Left hindlimb (tissue), 1 donor: ENCODE results near the gene BDKRB2.

Experiments used
- DNase-seq: peaks from one replicate; pipeline ENCODE4 v3.0.0-alpha.2; 2018

The BDKRB2 gene

DNA sequence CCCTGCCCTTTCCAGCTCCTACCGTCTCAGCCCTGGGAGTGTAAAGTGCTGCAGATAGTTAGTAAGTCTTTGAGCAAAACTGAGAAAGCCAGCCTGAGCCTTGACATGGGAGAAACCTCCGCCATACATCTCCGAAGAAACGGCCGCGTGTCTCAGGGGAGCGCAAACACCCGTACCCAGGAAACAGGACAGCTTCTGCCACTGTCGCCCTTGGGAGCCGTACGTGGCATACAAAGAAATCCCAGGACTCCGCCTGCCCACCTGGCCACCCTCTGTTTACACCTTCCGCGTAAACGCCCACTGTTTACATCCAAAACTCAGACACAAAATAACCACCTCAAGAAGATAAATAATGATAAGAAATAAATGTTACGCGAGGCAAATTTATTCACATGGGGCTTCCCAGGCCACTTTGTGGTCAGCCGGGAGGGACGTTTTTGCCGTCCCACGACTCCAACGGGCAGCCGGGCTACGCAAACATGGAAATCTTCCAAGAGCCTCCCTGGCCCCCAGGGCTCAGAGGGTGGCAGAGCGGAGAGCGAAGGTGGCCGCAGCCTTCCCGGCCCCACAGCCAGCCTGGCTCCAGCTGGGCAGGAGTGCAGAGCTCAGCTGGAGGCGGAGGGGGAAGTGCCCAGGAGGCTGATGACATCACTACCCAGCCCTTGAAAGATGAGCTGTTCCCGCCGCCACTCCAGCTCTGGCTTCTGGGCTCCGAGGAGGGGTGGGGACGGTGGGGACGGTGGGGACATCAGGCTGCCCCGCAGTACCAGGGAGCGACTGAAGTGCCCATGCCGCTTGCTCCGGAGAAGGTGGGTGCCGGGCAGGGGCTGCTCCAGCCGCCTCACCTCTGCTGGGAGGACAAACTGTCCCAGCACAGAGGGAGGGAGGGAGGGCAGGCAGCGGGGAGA lies at the start of gene BDKRB2:
BDKRB2 (plus strand) TSS at position 689 of the 908 bp plus-strand sequence. CDS start 32,269 bp downstream, outside the sequence.
- DNase-seq: peak; percentile 88

DNA sequence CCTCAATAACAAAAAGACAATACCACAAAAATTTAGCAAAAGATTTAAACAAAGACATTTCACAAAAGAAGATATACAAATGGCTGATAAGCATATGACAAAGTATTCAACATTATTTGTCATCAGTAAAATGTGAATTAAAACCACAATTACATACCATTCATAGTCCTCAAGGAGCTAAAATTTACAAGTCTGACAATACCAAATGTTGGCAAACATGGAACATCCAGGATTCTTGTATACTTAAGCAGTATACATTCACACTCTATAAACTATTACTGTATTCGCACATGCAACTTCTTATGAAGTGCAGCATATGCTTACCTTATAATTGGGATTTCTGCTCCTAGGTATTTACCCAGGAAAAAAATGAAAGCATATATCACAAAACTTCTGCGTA lies 49.7 kb upstream of the BDKRB2 start:
- no peak for DNase-seq

DNA sequence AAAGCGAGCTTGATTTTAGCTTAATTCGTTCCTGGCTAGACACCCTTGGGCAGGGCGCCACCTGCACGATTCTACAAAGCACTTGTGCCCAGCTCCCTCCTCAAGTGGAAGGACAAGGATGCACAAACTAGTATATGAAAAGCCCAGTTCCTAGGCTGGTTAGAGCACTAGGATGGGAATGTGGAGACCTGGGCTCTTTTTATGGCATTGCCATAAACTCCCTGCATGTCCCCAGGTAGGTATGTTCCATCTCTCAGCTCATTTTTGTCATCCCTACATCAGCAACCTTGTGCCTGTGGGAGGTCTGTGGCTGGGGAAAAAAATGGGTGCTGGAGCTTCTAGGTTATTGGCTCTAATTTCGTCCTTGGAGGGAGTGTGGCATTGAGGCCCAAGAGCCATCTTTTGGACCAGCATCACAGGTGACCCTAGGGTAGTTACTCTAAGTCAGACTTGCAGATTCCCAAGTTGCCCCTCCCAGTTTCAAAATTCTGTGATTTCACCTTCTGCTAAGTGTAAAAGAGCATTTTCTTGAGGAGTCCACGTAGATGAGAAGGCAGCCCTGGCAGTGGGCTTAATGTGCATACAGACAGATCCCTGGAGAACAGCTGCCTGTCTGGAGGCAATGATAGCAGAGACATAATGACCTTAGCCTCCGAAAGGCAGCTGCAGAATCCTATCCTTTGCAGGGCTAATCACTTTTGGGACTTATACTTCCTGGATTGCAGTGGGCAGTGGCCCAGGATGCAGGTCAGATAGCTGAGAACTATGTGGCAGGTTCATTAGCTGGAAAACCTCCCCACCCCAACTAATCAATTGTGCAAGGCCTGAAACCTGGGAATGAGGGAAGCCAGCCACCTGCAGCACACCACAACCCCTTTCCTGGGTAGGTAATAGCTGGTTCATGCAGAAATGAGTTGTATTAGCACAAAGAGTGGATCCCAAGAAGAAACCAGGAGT lies 47.6 kb upstream of the BDKRB2 start:
- no peak for DNase-seq

DNA sequence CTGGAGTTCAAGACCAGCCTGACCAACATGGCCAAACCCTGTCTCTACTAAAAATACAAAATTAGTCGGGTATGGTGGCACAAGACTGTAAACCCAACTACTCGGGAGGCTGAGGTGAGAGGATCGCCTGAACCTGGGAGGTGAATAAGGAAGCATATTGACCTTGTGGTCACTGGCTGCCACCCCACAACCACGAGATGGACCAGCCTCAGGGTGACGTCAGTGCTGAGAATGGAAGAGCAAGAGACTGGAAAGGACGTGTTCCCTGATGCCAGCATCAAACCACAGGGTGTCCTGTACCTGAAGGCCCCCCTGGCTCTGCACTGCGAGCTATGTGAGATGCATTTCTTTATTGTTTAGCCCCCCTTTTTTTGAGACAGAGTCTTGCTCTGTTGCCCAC lies 45.9 kb upstream of the BDKRB2 start:
- no peak for DNase-seq

DNA sequence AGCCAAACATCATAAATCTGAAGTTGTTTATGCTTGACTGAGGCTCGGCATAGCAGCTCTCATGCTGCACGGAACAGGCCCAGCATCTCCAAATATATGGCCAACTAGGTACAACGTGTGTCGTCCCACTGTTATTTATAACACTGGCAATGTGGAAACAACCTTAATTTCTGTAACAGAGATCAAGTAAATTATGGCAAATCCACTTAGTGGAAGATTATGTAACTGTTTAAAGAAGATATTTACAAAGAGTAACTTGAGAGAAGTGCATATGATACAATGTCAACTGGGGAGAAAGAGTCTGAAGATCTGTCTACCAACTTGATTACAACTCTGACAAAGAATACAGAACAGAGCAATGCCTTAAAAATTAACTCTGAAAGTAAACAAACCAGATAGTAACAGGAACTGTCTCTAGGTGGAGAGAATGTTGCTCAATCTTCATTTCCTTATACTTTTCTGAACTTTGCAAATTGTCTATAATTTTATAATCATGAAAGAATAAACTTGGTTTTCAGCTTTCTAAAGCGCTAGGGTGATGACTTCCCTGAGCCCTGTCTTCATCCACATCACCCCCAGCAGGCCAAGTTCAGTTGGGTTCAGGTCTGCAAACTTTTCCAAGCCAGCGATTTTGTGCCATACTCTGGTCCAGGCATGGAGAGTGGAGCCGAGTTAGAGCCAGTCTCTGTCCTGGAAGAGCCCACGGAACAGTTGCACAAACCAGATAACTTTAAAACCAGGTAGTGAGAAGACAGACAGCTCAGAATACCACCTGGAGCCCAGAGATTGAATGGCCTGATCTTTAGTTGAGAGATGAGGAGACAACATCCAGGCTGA lies 44.3 kb upstream of the BDKRB2 start:
- no peak for DNase-seq

DNA sequence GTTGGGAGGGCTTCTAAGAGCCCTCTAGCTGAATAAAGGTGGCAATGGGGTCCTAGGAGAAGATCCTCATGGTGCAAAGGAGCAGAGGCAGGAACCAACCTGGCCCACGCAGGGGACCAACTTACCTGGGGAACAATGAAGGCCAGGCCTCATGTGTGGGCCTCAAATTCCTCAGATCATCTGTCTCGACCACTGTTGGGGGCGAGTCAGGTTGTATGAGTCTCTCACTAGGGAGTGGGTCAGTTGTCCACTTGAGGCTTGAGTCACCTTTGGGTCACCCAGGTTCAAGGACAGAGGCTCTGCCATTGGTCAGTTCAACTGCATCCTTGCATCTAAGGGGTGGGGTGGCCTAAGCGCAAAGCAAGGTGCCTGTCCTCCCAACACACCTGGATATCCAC lies 43.7 kb upstream of the BDKRB2 start:
- no peak for DNase-seq

DNA sequence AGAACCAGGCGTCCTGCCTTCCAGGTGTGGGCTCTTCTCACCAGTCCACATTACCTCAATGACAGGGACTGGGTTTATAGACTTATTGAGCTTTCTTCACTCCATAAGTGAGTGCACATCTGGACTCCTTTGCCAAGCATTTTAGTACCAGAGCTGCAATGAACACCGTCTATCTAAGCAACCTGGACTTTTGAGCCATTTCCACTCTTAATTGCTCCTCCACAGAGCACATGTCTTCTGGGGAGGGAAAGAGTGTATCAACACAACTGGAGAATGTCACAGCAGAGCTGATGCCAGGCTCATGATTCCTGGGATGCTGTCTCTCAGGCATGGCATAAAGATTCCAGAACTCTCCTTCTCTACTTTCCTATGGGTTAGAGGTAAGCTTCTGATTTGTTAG lies 43.0 kb upstream of the BDKRB2 start:
- DNase-seq: no peak

DNA sequence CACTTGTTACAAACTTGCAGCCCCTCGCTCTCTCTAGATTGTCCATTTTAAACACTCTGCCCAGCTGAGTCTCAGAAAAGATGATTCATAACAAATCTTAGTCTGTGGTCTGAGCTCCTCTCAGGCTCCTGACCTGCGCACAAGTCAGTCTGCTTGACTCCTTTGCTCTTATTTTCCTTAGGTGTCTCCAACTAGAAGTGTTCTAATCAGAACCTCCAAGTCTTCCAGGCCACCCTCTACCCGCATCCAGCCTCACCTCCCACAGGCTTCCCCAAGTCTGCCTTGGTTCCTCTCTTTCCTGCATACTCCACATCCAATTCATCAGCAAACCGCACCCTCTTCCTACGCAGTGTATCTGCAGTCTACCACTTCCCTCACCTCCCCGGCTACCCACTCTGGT lies 42.4 kb upstream of the BDKRB2 start:
- no peak for DNase-seq

DNA sequence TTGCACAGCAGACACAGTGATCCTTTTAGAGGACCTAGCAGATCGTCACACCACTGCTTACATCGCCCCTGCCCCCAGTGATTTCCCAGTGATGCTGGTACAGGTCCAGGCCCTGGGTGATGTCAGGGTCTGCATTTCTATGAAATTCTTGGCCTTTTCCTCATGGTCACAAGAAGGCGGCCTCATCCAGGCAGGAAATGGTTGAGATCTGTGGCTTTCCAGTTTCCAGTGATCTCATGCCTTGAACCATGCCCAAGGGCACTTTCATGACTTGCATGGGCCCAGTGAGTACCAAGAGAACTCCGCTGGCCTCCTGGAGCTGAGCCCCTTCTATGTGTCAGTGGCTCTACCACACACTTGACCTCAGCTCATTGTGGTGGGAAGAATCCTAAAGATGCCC lies 41.9 kb upstream of the BDKRB2 start:
- DNase-seq: no peak

DNA sequence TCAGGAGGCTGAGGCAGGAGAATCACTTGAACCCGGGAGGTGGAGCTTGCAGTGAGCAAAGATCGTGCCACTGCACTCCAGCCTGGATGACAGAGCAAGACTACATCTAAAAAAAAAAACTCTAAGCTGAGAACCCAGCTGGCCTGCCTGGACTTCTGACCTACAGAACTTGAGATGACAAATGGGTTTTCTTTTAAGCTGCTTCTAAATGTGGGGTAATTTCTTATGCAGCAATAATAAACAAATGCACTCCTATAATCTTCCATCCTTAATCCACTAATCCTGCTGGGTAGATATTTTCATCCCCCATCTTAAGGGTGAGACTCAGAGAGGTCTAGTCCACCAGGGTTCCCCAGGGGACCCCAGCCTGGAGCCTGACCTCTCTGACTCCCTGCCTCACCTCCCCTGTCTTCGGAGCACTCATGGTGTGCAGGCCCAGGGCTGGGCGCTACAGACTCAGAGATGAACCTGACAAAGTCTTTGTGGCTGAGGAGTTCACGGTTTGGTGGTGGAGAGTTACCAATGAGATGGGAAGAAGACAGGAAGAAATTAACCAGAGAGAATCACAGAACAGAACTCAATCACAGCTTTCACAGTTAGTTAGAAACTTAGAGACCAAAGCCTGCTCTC lies 39.7 kb upstream of the BDKRB2 start:
- no peak for DNase-seq

DNA sequence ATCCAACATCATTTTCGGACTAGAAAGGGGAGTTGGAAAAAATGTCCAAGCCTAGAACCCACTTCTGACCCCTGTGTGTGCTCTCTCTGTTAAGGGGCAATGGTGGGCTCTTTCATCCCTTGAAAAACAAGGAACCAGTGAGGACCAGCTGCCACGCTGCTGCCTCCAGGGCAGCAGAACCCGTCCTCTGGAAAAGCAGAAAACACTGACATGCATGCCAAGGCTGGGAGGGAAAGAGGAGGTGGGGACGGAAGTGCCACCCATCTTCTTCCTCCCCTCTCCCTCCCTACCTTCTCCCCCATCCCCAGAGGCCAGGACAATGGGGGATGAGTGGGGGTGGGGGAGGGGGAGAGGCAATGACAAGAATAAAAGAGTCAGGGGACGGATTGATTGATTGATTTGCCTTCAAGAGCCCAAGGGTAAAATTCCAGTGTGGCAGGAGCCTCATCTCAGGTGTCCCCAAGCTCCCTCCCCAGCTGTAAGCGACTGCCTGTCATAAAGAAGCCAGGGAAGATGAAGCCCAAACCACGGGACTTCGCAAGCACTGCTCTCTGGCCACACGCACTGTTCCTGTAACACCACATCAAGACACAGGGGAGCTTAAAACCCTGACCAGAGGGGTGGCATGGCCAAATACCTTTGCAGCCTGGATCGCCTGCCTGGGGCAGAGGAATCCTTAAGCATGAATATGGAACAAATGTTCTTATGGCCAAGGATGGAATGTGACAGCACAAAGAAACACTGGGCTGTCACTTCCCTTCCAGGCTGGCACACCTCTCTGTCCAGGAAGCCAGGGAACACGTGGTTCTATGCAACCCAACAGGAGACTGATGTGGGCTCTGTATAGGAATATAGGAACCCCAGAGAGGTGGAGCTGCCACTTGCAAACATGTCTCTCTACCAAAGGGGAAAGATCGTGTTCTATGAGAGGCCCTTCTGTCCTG lies 38.9 kb upstream of the BDKRB2 start:
- DNase-seq: no peak

DNA sequence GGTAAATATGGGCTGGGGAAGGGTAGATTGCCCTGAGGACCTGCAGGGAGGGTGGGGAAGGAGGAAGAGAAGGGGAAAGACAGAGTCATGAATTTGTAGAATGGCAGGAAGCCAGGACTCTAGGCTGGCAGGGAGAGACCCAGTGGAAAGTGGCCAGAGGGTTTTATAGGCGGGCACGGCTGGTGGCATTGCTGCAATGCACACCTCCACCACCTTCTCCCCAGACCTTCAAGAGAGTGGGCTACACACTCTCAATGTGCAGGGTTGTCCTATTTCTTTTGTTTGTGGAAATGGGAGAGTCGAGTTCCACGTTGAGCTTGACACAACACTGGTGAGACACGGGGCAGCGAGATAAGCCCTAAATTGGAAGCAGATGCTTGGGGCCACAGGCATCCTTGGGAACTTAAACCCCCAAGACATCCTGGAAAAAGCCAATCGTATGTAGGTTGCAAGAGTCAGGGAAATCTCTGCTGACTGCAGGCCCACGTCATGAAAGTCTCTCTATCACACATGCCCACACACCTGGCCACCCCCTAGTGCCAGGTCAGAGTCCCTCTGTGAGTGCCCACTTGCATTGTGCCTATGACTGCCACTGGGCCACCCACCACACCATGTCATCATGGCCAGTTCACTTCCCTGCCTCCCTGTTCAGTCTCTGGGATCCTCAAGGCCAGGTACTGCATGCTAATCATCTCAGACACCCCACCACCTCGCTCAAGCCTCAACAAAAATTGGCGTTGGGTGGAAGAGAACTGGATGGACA lies 38.0 kb upstream of the BDKRB2 start:
- DNase-seq: no peak

DNA sequence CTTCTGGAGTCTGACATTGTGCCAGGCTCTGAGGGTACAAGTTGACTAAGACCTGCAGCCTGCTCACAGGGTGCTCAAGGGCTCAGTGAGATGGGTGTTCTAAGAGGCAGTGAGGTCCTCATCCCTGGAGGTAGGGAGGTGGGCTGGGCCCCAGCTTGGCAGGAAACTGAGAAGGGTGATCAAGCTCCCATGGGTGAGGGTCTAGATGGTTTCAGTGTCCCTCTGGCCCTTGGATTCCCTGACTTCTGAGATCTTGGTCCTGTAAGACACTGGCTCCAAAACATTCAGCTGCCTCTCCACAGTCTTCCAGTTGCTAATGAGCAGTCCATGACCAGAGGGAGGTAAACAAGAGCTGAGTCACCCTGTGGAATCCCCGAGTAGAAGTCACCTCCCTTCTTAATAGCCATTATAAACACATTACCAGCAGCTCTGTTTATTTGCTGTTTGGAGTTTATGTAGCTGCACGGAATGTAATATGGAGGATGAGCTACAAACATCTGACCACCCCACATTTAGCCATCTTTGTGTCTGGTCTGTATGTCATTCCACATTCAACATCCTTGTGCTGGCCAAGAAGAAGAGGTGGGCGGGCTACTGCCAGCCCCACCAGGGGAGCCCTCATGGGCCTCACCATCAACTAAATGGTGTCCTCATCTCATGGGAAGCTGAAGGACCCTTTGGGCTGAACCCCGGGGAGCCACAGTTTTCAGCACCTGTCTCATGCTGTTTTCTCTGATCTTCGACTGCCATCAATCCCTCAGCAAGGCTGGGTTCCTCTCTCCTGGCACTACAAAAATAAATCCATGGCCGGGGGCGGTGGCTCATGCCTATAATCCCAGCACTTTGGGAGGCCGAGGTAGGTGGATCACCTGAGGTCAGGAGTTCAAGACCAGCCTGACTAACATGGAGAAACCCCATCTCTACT lies 37.2 kb upstream of the BDKRB2 start:
- DNase-seq: no peak

DNA sequence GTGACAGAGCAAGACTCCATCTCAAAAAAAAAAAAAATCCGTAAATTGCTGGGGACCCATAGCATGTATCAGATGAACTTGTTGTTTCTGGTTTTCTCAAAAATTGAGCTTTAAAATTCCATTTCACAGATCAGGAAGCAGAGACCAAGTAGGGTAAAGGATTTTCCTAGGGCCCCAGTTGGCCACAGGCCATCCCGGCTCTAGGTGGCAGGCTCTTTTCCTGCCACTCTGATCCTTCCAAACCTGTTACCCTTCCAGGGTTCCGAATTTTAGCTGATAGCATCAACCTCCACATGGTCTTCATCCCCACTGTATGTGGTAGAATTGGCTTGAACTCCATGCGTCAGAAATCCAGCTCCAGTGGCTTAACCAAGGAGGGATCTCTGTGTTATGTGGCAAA lies 36.1 kb upstream of the BDKRB2 start:
- DNase-seq: no peak

DNA sequence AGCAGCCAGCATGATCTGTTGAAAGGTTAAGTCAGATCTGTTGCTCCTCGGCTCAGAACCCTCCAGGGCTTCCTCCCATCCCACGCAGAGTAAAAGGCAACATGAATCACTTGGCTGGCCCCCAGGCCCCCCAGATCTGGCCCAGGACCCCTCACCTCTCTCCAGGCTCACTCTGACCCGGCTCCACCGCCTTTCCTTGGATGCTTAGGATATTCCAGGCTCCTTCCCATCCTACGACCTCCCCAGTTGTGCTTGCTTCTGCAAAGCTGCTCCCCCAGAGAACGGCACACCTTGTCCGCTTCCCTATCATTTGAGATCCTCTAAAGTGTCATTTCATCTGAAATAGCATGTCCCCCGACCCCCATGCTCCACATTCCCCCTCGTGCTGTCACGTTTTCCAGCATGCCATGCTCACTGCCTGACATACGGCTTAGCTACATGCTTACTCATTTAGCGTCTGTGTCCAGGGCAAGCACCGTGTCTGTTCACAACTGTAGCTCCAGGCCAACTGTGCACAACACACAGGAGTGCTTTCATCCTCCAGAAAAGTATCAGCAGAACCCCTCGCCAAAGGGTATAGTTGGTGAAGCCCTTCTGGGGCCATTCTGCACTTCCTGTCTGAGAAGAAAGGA lies 33.6 kb upstream of the BDKRB2 start:
- no peak for DNase-seq

DNA sequence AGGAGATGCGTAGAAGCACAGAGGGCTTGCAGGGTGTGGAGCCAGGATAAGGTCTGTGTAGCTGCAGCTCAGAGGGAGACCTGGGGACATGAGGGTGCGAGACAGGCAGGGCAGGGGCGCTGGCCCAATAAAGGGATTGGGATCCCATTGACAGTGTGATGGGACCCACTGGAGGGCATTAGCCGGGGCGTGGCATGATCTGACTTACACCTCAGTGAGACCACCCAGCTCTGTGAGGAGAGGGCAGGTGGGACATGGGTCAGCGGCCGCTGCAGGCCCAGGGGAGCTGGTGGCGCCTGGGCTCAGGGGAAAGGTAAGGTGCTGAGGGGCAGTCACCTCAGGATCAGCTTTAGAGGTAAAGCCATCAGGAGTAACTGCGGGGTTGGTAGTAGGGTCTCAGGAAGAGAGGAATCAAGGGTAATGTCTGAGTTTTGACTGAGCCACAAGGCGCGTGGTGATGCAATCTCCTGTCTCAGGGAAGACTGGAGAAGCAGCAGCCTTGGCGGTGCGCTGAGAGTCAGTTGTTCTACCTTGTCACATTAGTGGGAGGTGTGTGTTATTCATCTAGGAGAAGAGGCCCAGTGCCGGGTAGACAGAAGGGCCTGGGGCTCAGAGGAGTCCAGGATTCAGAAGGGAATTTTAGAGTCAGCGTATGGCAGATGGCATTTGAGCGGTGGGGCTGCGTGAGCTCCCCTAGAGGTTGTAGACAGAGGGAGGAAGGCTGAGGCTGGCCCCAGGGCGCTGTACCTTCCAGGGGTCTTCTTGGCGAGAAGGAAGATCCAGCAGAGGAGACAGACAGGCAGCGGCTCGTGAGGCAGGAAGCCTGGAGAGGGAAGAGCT lies 30.8 kb upstream of the BDKRB2 start:
- DNase-seq: no peak

DNA sequence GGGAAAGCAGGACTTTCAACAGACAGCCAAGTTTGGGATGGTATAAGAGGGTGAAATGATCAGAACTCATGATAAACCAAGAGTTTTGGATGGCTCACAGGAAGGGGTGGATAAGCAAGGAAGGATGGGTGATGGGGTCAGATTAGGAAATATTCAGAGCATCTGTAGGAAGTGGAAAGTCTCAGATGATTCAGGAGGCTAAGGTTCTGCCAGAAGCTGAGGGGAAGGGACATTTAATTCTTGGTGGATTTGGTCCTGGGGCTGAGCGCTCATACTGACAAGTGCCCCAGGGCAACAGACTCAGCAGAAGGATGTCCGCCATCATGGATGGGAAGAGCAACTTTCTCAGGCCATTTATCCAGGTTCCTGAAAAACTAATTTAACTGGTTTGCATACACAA lies 28.4 kb upstream of the BDKRB2 start:
- DNase-seq: no peak

DNA sequence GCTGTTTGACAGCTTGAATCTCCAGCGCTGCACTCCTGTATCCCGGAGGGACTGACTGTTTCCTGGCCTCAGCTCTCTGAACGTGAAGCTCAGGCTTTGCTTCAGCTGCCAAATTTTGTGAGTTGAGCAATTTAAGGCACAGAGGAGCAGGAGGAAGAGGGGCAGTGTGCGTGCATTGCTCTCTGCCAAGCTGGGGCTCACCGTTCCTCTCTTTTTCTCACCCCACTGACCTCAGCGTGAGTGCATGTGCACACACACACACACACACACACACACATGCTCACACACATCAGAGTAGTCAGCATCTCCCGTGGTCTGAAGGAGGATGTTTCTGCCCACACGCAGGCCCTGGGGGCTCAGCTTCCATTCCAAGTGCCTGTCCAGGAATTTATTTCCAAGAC lies 27.8 kb upstream of the BDKRB2 start:
- DNase-seq: peak; percentile 74
